SK-N-SH treated with all-trans-retinoic acid at 6 μM for 48 hours (cell line): Measurements from ENCODE around the gene SLC28A1.

Source experiments
- ATAC-seq: fragments of 200-7000 bp; cut with Tn5 transposase; 3 replicates; pipeline ENCODE4 v1.9.1; 2020; ENCODE audit warnings: mild to moderate bottlenecking, moderate library complexity
- BACH2 ChIP-seq: fragments of 250-450 bp; sonication (Bioruptor Pico); IDR thresholded peaks from 2 replicates; pipeline ENCODE4 v1.9.0; 2021; ENCODE audit warnings: mild to moderate bottlenecking, borderline replicate concordance
- CREB5 ChIP-seq: fragments of 250-450 bp; sonication (Bioruptor Pico); IDR thresholded peaks from 2 replicates; pipeline ENCODE4 v1.5.1; 2020; ENCODE audit warnings: low read depth, mild to moderate bottlenecking, moderate library complexity
- CSDC2 ChIP-seq: fragments of 250-450 bp; sonication (Bioruptor Pico); IDR thresholded peaks from 2 replicates; pipeline ENCODE4 v1.5.0; 2020; ENCODE audit warnings: mild to moderate bottlenecking, moderate library complexity
- CSRNP3 ChIP-seq: fragments of 250-450 bp; sonication (Bioruptor Pico); IDR thresholded peaks from 2 replicates; pipeline ENCODE4 v1.5.1; 2021; ENCODE audit warnings: mild to moderate bottlenecking, moderate library complexity
- ESRRG ChIP-seq: fragments of 250-450 bp; sonication (Bioruptor Pico); IDR thresholded peaks from 2 replicates; pipeline ENCODE4 v1.6.1; 2021; ENCODE audit warnings: mild to moderate bottlenecking
- GLIS3 ChIP-seq: fragments of 250-450 bp; sonication (Bioruptor Pico); IDR thresholded peaks from 2 replicates; pipeline ENCODE4 v1.5.0; 2020; ENCODE audit warnings: mild to moderate bottlenecking, moderate library complexity
- ISL1 ChIP-seq: fragments of 250-450 bp; sonication (Bioruptor Pico); IDR thresholded peaks from 2 replicates; pipeline ENCODE4 v2.1.2; 2022; ENCODE audit warnings: mild to moderate bottlenecking, moderate library complexity
- OSR1 ChIP-seq: fragments of 250-450 bp; sonication (Bioruptor Pico); IDR thresholded peaks from 2 replicates; pipeline ENCODE4 v1.8.0; 2022; ENCODE audit warnings: moderate library complexity, mild to moderate bottlenecking, inconsistent platforms
- PATZ1 ChIP-seq: fragments of 250-450 bp; sonication (Bioruptor Pico); IDR thresholded peaks from 2 replicates; pipeline ENCODE4 v1.8.0; 2020; ENCODE audit warnings: mild to moderate bottlenecking, moderate library complexity, borderline replicate concordance
- POU6F1 ChIP-seq: fragments of 250-450 bp; sonication (Bioruptor Pico); IDR thresholded peaks from 2 replicates; pipeline ENCODE4 v1.8.0; 2021; ENCODE audit warnings: low read depth, mild to moderate bottlenecking, moderate library complexity, borderline replicate concordance
- PPARA ChIP-seq: fragments of 250-450 bp; sonication (Bioruptor Pico); IDR thresholded peaks from 2 replicates; pipeline ENCODE4 v1.5.0; 2020; ENCODE audit warnings: mild to moderate bottlenecking, borderline replicate concordance
- RARB ChIP-seq: fragments of 250-450 bp; sonication (Bioruptor Pico); IDR thresholded peaks from 2 replicates; pipeline ENCODE4 v1.8.0; 2021; ENCODE audit warnings: mild to moderate bottlenecking, moderate library complexity
- TCF4 ChIP-seq: fragments of 250-450 bp; sonication (Bioruptor Pico); IDR thresholded peaks from 2 replicates; pipeline ENCODE4 v1.8.0; 2021; ENCODE audit warnings: mild to moderate bottlenecking, moderate library complexity, borderline replicate concordance
- TSHZ2 ChIP-seq: fragments of 250-450 bp; sonication (Bioruptor Pico); IDR thresholded peaks from 2 replicates; pipeline ENCODE4 v1.5.0; 2020; ENCODE audit warnings: mild to moderate bottlenecking, moderate library complexity
- ZC3H10 ChIP-seq: fragments of 250-450 bp; sonication (Bioruptor Pico); IDR thresholded peaks from 2 replicates; pipeline ENCODE4 v1.5.1; 2021; ENCODE audit warnings: mild to moderate bottlenecking, moderate library complexity
- ZFP3 ChIP-seq: fragments of 250-450 bp; sonication (Bioruptor Pico); IDR thresholded peaks from 2 replicates; pipeline ENCODE4 v1.5.0; 2020; ENCODE audit warnings: mild to moderate bottlenecking, moderate library complexity
- ZFP30 ChIP-seq: fragments of 450-650 bp; formaldehyde crosslinking; IDR thresholded peaks from 2 replicates; pipeline ENCODE4 v1.5.0; 2022; ENCODE audit warnings: mild to moderate bottlenecking, moderate library complexity
- ZNF565 ChIP-seq: fragments of 450-650 bp; formaldehyde crosslinking; conservative IDR thresholded peaks from 2 replicates; pipeline ENCODE4 v1.5.0; 2020; ENCODE audit warnings: low read depth, mild to moderate bottlenecking, moderate library complexity
- ZNF70 ChIP-seq: fragments of 450-650 bp; formaldehyde crosslinking; IDR thresholded peaks from 2 replicates; pipeline ENCODE4 v1.5.0; 2020; ENCODE audit warnings: mild to moderate bottlenecking, moderate library complexity
- ZNF8 ChIP-seq: fragments of 450-650 bp; formaldehyde crosslinking; IDR thresholded peaks from 2 replicates; pipeline ENCODE4 v1.5.0; 2020; ENCODE audit warnings: mild to moderate bottlenecking, moderate library complexity

The SLC28A1 gene

GRCh38 chr15:84934942-84935729 is 50.7 kb downstream of the SLC28A1 start:
- TF ChIP-seq ZNF8 (no peak), ISL1 (CRISPR knock-in tag) (no peak), ZNF565 (no peak), ESRRG (CRISPR knock-in tag) (no peak), TCF4 (CRISPR knock-in tag) (no peak), PPARA (CRISPR knock-in tag) (no peak), OSR1 (CRISPR knock-in tag) (no peak), CSRNP3 (CRISPR knock-in tag) (no peak), ZFP30 (CRISPR knock-in tag) (no peak), ZNF70 (no peak), ZFP3 (CRISPR knock-in tag) (no peak), BACH2 (CRISPR knock-in tag) (no peak), GLIS3 (CRISPR knock-in tag) (no peak), CSDC2 (CRISPR knock-in tag) (no peak), POU6F1 (CRISPR knock-in tag) (no peak), CREB5 (CRISPR knock-in tag) (no peak), ZC3H10 (CRISPR knock-in tag) (no peak)
- ATAC-seq: peak; percentile 62

- TF ChIP-seq ZFP3 (CRISPR knock-in tag): no peak
- TF ChIP-seq TSHZ2 (CRISPR knock-in tag): no peak
- TF ChIP-seq PATZ1 (CRISPR knock-in tag): no peak
- TF ChIP-seq ISL1 (CRISPR knock-in tag): no peak
- no peak for TF ChIP-seq POU6F1 (CRISPR knock-in tag)
- no peak for ATAC-seq
These were observed 52.7 kb downstream of the SLC28A1 start for GRCh38 chr15:84937144-84937543.

- ATAC-seq: no peak
- no peak for TF ChIP-seq ZNF565
- TF ChIP-seq CREB5 (CRISPR knock-in tag): no peak
- TF ChIP-seq RARB (CRISPR knock-in tag): no peak
- no peak for TF ChIP-seq TSHZ2 (CRISPR knock-in tag)
- no peak for TF ChIP-seq ZFP3 (CRISPR knock-in tag)
- no peak for TF ChIP-seq GLIS3 (CRISPR knock-in tag)
These were observed 54.3 kb downstream of the SLC28A1 start for GRCh38 chr15:84938726-84939125.
